ENCODE data around the gene DOCK1. TPM values are rescaled to one million over a fixed set of nuclear protein-coding genes. Genes with fewer than 3 reads are reported as not detected.

The DOCK1 gene
- total RNA-seq, 1 experiment from 2014 or later: 40.0 TPM

- Mint-ChIP-seq H3K4me1 (ENCODE audit: insufficient read depth, unreplicated experiment) (peaks cover 12% of the 10 kb centered on the region), H3K4me3 (ENCODE audit: unreplicated experiment) (no peak overlapping the region), H3K27me3 (ENCODE audit: insufficient read depth, unreplicated experiment) (no peaks in the 10 kb centered on the region), H3K9me3 (ENCODE audit: unreplicated experiment) (no peaks in the 10 kb centered on the region), H3K36me3 (ENCODE audit: insufficient read depth, unreplicated experiment) (peaks cover 26% of the 10 kb centered on the region), H3K27ac (ENCODE audit: low read depth, unreplicated experiment) (peak overlapping the region; percentile 54)
- intact Hi-C loops (cut with micrococcal nuclease): no loop called here
- no peak for DNase-seq (ENCODE audit: unreplicated experiment)
- POLR2A ChIA-PET: no interaction called here
- TF ChIP-seq CTCF (IDR thresholded peaks at IDR 0.05; ENCODE audit: unreplicated experiment): no peak
- BruUV-seq (replicated peaks): no TSS peak
- CTCF ChIA-PET: interaction anchor here (0.6 kb wide), 1 partner anchor 38 kb away, joined by 3 read pairs; no protein-coding TSS in a partner anchor
Measured at GRCh38 chr10:126930883-126931503, 25.8 kb downstream of the DOCK1 start.

- TF ChIP-seq CTCF (IDR thresholded peaks at IDR 0.05; ENCODE audit: unreplicated experiment): no peak
- no peak for DNase-seq (ENCODE audit: unreplicated experiment)
- Mint-ChIP-seq H3K36me3 (ENCODE audit: insufficient read depth, unreplicated experiment) (peaks cover 26% of the 10 kb centered on the region), H3K4me1 (ENCODE audit: insufficient read depth, unreplicated experiment) (peaks cover 12% of the 10 kb centered on the region), H3K9me3 (ENCODE audit: unreplicated experiment) (no peaks in the 10 kb centered on the region), H3K27ac (ENCODE audit: low read depth, unreplicated experiment) (no peak overlapping the region), H3K4me3 (ENCODE audit: unreplicated experiment) (no peak overlapping the region), H3K27me3 (ENCODE audit: insufficient read depth, unreplicated experiment) (no peaks in the 10 kb centered on the region)
- BruUV-seq (replicated peaks): no TSS peak
- POLR2A ChIA-PET: no interaction called here
- intact Hi-C loops (cut with micrococcal nuclease): no loop called here
- CTCF ChIA-PET: no interaction called here
Measured at GRCh38 chr10:126931544-126931943, 26.3 kb downstream of the DOCK1 start.

- Mint-ChIP-seq H3K4me3 (ENCODE audit: unreplicated experiment) (no peak overlapping the region), H3K36me3 (ENCODE audit: insufficient read depth, unreplicated experiment) (peaks cover 22% of the 10 kb centered on the region), H3K9me3 (ENCODE audit: unreplicated experiment) (no peaks in the 10 kb centered on the region), H3K27ac (ENCODE audit: low read depth, unreplicated experiment) (peak overlapping the region; percentile 3), H3K27me3 (ENCODE audit: insufficient read depth, unreplicated experiment) (no peaks in the 10 kb centered on the region), H3K4me1 (ENCODE audit: insufficient read depth, unreplicated experiment) (peaks cover 12% of the 10 kb centered on the region)
- no peak for TF ChIP-seq CTCF (IDR thresholded peaks at IDR 0.05; ENCODE audit: unreplicated experiment)
- no TSS peak for BruUV-seq (replicated peaks)
- CTCF ChIA-PET: no interaction called here
- DNase-seq (ENCODE audit: unreplicated experiment): no peak
- intact Hi-C loops (cut with micrococcal nuclease): no loop called here
- POLR2A ChIA-PET: no interaction called here
Measured at GRCh38 chr10:126932516-126932915, 27.3 kb downstream of the DOCK1 start.

- CTCF ChIA-PET: no interaction called here
- peaks cover 12% of the 10 kb centered on the region for H3K4me1 Mint-ChIP-seq (ENCODE audit: insufficient read depth, unreplicated experiment)
Measured at GRCh38 chr10:126933116-126933515, 27.9 kb downstream of the DOCK1 start.

More at GRCh38 chr10:126933116-126933515, 27.9 kb downstream of the DOCK1 start:
- intact Hi-C loops (cut with micrococcal nuclease): no loop called here
- peaks cover 18% of the 10 kb centered on the region for H3K36me3 Mint-ChIP-seq (ENCODE audit: insufficient read depth, unreplicated experiment)
- H3K4me3 Mint-ChIP-seq (ENCODE audit: unreplicated experiment): no peak overlapping the region
- H3K27me3 Mint-ChIP-seq (ENCODE audit: insufficient read depth, unreplicated experiment): no peaks in the 10 kb centered on the region
- TF ChIP-seq CTCF (IDR thresholded peaks at IDR 0.05; ENCODE audit: unreplicated experiment): no peak
- DNase-seq (ENCODE audit: unreplicated experiment): no peak
- H3K27ac Mint-ChIP-seq (ENCODE audit: low read depth, unreplicated experiment): peak overlapping the region; percentile 3
- no peaks in the 10 kb centered on the region for H3K9me3 Mint-ChIP-seq (ENCODE audit: unreplicated experiment)
- POLR2A ChIA-PET: no interaction called here
- no TSS peak for BruUV-seq (replicated peaks)
